Cerebellar cortex (tissue), 1 donor: Measurements from ENCODE around the gene TBX2.

Source experiments
- DNase-seq: peaks from one replicate; pipeline ENCODE4 v3.0.0-alpha.2; 2015; ENCODE audit warnings: low spot score

TBX2 gene

DNA sequence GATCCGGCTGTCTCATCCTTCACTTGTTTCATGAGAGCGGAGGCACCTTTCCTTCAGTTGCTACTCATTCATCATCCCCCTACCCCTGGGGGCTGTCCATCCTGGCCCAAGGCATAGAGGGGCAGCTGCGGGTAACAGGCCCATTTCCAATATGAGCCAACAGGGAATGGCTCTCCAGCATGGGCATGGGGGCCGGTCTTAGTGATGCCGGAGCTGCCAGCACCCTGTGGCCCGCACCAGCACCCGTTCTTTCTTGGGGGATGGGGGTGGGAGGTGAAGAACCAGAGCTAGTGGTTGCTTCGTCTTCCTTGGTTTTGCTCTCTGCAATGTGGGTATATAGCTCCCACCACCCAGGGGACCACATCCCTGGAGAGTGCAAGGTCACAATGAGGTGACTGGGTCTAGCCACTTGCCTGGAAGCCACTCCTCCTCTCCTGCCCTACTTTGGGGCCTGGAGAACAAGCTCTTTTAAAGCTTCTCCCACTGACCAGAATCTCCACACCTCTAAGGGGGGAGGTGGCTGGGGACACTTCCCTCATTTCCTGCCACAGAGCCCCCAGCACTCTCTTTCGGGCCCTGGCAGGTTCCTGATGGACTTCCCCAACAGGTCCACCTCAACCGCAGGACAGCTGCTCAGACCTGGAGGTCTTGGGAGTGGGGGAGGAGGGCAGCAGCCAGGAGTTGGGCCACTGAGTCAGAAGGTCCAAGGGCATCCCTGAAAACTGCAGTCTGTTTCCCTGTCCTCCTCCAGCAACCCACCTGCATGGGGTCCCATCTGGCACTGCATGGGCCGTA lies 11.9 kb upstream of the TBX2 start:
- no peak for DNase-seq

DNA sequence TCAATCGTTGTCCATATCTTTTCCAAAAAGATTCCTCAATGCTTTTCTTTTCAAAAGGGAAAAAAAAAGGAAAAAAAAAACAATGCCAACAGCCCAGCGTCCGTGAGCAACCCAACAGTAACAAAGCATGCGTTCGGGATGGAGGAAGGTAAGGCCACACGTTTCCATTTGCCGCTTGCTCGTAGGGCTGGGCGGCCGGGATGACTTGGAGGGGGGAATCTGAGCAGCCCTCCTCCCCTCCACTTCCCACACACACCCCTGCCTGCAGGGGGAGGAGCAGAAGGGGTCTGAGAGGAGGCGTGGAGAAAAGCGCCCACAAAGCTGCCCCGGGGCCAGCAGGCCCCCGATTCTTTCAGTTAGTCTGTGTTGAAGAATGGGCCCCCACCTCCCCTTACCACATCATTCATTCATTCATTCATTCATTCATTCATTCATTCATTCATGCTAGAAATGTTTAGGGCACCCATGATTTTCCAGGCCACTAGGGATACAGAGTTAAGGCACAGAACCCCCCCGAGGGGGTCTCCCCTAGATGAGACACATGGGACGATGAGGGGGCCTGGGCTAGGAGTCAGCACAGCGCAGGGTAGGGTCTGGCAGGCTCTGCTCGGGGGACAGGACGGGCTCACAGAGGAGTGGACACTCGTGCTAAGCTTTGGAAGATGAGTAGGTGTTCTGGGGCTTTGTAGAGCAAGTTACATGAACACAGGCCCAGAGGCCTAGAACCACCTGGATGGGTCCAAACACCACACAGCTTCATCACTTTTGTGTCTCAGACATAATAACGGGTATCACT lies 10.9 kb upstream of the TBX2 start:
- no peak for DNase-seq

DNA sequence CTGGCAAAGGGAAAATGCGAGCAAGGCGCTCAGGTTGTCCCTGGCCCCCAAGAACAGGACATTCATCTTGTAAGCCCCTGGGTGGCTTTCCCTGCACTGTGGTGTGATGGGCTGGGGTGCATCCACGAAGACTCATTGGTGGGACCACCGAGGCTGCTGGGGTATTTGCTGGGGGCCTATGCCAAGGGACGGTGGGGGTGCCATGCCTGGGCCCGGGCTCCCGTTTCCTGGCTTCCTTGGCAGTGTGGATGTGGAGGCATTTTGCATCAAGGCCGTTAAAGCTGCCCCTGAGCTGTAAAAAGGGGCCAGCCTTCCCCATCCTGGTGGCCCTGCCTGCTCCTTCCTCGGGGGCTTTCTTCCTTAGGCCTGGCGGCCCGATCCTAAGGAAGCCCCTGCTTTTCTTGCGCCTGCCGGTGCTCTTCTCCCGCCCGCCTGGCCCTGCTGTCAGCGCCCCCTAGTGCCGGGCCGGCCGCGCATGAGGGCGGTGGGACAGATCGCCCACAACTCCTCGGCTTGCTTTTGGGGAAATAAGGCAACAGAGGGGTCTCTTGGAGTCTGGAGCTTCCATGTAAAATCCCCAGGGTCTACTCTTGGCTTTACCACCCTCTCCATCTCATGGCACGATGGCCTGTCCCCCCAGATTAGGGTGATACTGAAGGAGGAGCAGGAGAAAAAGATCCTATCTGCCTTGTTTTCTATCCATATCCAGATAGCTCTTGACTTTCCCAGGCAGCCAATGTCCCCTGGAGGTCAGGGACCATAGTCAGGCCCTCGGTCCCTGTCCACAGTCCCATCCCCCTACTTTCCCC lies 9.8 kb upstream of the TBX2 start:
- peak; percentile 22 for DNase-seq

DNA sequence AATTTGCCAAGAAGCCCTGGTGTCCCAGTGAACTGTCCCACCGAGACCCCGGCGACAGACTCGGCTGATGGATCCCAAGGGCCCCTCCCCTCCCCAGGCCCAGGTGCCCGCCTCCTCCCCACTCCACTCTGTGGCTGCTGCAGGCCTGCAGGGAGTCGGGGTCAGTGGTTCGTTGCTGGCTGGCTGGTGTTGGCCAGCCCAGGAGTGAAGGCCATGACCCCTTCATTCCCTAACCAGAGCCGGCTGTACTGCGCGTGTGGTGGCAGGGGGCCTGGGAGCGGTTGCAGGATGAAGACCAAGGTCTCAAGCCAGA lies 9.2 kb upstream of the TBX2 start:
- no peak for DNase-seq

DNA sequence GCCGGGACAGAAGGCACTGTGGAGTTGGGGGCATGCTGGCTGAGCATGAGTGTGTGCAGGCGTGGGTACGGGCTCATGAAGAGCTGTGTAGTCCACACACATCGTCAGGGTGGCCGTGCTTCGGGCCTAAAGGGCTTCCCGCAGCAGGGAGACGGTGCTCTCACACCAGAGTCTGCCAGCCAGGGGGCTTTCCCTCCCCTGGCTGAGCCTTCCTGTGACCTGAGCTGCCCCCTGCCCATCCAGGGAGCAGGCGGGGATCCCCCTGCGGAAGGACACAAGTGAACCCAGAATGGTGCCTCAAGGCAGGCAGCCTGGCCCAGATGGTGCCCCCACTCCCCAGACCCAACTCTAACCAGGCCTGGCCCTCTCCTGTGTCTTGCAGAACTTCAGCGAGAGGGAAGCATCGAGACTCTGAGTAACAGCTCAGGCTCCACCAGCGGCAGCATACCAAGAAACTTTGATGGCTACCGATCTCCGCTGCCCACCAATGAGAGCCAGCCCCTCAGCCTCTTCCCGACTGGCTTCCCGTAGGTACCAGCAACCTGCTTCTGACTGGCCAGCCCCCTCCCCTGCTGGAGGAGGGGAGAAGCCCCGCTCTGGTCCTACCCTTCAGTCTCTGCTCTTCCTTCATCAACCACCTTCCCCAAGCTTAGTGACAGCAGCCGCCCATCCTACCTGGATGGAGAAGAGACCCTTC lies 7.9 kb upstream of the TBX2 start:
- no peak for DNase-seq

DNA sequence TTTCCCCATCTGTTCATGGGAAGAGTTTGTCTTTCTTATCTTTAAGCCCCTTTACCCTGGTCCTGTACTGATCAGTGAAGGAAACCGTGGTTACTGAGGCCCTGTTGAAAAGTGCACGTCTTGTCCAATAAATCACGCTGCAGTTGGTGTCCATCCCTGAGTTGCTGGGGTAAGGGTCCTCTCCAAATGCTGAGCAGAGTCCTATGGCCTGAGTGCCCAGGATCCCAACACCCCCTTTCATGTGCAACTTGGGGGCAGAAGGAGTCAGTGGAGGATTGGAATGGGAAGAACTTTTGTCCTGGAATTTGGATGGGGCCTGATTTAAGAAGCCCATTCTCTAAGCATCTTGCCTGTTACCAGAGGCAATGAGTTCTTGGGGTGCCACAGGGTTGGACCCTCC lies 7.0 kb upstream of the TBX2 start:
- DNase-seq = no peak

DNA sequence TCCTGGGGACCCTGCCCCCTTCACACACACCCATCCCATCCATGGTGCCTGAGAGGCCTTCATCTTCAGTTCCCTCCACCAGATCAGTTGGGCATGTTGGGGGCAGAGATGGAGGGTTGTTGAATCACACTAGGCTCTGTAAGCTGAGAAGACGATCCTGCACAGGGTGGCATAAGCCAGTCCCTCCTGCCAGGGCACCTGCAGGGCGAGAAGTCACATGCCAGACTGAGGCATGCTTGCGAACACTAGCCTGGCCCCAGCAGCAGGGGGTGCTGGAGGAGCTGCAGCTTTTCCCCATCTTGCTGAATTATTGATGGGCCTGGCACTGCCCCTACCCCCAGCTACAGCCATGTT lies 6.1 kb upstream of the TBX2 start:
- no peak for DNase-seq

DNA sequence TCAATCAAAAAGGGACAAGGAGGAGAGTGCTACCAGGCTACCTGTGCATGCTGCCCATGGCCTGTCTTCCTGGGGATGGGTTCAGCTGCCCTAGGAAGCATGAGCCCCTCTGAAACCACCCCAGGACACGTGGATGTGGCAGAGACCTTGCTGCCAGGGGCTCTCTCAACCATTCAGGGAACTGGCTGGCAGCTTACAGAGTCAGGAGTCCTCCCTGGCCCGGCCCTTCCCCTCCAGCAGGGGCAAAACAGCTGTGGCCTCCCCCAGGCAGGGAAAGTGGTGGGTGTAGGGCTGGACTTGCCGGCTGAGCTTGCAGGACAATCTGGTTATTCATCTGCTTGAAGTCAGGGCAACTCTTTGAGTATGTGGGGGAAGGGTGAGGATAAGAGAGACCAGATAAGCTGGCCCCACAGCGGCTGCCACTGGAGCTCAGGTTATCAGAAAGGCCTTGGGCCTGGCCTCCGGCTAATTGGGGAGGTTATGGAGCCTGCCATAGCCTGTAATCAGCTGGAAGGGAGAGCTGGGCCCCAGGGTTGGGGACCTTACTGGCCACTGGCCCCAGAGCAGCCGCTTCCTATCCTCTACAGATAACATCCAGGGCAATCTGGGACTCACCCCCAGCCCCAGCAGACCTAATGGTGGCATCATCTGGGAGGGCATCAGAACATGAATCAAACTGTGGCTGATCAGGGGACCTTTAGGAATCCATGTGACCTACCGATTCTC lies 5.6 kb upstream of the TBX2 start:
- no peak for DNase-seq

DNA sequence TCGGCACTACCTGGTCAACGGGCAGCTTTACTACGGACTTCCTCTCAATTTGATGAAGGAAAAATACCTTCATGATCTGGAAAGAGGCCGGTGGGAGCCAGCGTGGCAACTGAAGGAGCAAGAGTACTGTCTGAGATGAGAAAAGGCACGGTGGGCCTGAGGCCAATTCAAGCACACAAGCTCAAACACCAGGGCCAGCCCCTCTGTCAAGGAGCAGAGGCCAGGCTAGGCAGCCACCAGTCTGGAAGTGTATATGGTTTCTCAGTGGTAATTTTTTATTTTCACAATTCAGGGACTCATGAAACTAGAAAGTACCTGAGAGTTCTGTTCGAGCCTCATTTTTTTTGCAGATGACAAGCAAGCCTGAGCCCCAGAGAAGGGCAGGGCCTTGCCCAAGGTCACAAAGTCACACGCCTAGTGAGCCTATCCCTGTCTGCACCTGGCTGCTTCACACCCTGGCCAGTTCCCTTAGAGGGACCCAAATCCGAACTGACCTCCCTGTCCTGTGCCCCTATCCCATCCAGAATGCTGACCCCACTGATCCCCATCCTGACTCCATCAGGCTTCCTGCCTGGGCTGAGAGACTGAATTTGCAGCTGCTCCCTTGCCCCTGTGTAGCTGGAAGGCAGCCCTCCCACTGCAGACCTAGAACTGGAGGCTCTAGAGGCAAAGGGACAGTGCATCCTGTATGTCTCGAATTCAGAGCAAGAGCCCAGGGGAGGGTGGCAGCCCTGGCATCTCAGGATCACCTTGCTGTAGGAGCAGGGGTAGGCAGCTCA lies 4.8 kb upstream of the TBX2 start:
- no peak for DNase-seq

DNA sequence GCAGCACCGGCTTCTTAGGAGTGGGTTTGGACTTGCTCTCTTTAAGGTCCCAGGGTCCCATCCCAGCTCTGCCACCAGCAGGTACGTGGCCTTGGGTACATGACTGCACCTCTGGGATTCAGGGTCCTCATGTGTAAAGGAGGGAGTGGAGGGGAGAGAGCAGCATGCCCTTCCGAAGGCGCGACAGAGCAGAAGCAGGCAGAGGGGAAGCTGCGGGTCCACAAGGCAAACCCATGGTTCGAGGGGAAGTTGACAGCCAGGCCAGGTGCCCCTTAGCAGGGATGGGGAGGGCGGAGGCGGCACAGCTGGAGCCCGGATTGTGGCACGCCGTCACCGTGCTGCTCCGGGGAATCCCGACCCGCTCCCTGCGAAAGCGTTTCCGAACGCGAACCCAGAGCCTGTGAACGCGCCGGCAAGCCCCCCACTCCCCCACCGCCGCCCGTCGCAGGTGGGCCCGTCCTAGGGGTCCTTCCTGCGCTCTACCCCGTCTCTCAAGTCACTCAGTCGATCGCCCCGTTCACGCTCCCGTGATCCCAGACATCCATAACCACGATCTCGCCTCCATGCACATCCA lies 4.1 kb upstream of the TBX2 start:
- DNase-seq = no peak

DNA sequence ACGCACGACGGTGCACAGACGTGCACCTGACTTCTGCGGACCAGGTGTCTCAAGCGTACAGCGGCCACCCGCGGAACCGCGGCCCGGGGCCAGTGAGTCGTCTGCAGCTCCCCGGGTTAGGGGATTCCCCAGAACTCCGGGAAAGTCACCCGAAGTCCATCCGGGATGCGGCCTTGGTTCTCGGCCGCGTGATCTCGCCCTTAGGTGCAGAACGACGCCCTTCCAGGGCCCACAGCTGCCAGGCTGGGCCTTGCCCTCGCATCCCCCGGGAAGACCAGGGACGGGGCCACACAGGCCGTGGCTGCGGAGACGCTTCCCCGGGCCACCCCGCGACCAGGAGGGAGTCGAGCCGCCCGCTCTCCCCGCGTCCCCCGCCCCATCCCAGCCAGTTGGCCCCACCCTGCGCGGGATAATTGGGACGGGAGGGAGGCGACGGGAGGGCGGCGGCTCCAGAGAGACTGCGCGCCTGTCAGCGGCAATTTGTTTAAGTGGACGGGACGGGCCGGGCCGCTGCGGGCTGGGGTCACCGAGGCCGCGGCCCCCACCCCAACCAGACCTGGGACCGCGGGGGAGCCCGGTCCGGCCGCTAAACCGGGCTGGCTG lies 3.6 kb upstream of the TBX2 start:
- DNase-seq = no peak

DNA sequence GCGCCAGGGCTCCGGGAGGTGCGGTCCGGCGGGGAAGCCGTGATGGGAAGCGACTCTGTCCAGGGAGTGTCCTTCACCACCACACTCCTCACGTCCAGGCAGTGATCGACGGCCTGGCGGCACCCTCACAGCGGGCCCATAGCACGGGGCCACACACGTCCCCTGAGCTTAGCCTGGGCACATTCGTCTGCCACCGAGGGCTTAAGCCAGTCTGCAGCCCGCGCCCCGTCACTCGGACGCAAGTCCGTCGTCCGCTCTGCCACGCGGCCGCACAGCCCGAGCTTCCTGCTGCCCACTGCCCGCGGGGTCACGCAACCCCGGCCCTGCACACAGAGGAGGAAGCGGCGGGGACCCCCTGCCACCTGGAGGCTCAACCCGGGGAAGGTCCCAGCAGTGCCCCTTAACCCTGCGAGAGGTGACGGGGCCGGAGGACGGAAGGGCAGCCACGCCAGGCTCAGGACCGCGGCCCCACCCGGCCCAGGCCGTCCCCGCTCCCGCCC lies 3.0 kb upstream of the TBX2 start:
- DNase-seq = no peak

DNA sequence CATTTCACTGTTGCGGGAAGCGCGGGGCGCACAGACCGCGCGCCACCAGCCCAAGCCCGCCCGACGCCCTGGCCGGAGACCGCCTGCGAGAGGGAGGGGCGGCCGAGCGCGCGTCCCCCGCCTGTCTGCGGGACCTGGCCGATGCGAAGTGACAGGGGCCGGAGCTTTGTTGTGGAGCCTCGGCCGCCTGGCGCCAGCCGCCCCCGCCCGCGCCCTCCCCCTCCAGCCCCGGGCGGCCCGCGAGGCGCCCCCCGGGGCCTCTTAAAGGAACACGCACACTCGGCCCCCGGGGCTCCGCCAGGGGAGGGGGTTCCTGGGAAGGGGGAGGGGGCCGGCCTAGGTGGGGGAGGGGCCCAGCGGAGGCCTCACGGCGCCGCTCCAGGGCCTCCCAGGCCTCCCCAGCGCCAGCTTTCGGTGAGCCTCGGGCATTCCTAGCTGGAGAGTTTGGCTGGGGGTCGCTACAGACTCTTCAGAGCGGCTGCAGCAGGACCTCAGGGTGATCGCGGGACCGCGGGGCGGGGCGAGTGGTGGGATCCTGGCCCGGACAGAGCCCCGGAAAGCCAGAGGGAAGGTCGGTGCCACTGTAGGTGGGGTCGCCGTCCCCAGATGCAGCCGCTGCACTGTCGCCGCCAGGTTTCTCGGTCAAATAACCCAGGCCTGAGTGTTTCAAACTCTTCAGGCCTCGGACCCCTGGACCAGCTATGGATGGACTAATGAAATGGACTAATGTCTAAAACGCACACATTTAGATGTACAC lies 2.4 kb upstream of the TBX2 start:
- no peak for DNase-seq

DNA sequence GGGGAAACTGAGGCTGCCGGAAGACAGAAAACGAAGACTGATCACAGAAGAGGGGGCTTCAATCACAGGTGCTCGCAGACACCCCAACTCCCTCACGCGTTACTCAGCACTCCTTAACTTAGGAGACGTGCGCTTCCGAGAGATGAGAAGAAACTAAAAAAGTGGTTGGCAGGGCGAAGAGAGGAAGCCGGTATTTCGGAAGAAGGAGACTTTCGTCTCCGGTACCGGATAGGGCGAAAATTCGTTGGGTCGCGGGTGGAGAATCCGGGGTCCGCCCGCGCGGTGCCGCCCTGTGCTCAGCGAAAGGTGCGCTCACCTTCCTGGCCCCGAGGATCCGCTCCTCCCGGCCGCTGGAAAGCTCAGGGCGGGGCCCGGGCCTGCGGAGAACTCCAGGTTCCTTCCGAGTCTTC lies 917 bp upstream of the TBX2 start:
- DNase-seq = no peak

DNA sequence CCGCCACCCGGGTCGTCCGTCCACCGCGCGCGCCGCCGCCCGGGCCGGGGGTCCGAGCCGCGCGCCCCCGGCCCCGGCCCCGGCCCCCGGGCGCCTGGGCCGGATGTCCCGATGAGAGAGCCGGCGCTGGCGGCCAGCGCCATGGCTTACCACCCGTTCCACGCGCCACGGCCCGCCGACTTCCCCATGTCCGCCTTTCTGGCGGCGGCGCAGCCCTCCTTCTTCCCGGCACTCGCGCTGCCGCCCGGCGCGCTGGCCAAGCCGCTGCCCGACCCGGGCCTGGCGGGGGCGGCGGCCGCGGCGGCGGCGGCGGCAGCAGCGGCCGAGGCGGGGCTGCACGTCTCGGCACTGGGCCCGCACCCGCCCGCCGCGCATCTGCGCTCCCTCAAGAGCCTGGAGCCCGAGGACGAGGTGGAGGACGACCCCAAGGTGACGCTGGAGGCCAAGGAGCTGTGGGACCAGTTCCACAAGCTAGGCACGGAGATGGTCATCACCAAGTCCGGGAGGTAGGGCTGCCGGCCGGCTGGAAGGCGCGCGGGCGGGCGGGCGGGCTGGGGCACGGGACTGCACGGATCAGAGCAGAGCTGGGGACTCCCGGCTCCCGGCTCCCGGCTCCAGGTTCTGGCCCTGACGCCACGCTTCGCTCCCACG lies 548 bp downstream of the TBX2 start:
- no peak for DNase-seq

DNA sequence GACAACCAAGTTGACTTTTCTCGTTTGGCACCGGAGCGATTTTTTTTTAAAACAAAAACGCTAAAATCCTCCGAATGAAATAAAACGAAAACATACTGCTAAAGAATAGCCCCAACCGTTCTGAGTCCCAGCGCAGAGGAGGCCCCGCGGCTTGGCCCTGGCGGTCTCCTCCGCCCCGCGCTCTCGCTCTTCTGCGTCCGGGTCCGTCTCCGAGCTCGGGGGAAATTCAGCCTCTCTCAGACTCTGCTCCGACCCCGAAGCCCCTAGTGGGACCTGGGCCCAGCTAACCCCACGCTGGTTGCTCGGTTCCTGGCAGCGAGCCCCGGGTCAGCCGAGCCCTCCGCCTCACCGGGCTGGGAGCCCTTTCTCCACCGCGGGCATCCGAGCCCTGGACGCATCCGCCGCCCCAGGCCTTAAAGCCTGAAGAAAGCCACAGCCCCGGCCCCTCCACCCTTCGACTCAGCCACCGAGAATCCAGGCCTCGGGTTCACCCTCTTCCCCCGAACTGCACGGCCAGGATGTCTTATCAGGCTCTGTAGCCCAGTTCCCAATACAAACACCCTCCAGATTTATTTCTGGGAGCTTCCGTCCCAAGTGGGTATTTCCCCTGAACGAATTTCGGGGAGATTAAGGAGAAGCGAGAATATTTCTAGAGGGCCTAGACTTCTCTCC lies 1.2 kb downstream of the TBX2 start:
- DNase-seq = no peak

DNA sequence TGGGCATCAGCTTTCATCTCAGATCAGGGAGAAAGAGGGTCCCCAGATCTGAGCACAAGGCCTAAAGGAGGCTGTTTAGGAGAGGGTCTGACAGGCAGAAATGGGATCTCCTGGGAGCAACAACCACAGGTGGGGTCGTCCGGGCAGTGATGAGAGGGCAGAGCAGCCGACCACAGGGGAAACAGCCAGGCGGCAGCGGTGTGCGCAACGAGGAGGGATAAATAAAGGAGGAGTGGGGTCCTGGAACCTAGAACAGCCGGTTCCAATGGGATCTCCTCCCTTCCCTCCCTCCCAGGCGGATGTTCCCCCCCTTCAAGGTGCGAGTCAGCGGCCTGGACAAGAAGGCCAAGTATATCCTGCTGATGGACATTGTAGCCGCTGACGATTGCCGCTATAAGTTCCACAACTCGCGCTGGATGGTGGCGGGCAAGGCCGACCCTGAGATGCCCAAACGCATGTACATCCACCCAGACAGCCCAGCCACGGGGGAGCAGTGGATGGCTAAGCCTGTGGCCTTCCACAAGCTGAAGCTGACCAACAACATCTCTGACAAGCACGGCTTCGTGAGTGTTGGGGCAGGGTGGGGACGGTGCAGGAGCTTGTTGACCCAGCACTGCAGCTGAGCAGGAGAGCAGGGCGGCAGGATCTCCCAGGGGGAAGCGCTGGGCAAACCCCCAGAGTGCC lies 1.9 kb downstream of the TBX2 start:
- no peak for DNase-seq
